ENCODE measurements around the gene BDH1.

Gene BDH1

DNA sequence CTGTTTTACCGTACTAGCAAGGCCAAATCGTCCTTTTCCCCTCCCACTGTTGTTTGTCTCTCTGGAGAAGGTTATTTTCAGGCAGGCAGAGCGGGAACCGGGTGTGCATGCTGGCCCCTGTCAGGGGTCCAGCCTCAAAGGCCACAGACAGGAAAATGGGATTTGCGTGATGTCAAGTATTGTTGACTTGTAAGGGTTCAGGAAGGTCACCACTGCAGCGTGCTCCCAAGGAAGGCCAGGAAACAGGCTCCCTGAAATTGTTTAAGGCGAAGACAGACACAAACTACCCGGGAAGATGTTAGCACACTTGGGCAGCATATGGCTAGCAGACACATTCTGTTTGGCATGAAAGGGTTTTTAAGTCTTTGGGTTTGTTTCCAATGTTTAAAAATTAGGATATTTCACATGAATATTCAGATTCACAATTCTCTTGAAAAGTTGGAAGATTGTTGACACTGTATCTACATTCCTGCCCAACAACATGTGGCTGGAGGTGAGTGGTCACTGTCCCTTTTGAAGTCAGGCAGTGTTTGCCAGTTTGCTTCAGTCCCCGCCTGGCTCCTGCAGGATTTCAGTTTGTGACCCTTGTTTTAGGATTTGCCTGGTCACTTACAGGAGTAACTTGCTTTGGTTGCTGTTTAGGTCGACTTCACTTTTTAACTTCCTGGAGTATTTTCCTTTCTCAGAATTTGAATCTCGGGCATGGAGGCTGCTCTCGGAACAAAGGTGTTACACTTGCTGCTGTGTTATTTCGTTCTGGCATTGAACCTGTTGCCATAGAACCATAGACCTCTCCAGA is 90.4 kb downstream of the BDH1 start:
- H3K14ac ChIP-seq (ENCODE audit: low read length in 2 of 2) = no peak overlapping the region
- H3K79me1 ChIP-seq (replicated peaks; ENCODE audit: low read length, poor library complexity, severe bottlenecking) = no peaks in the 10 kb centered on the region
- no peak overlapping the region for H2AFZ ChIP-seq (ENCODE audit: low read depth, low read length)
- DNase-seq = peak; percentile 56
- H2BK120ac ChIP-seq (ENCODE audit: low read depth, low read length) = no peak overlapping the region
- peaks cover 18% of the 10 kb centered on the region for H3K4me1 ChIP-seq (ENCODE audit: control insufficient read depth, insufficient read depth, low read depth, low read length)
- WGBS = 39% methylated on average over 12 of the region's 13 CpGs
- no peaks in the 10 kb centered on the region for H3K36me3 ChIP-seq (ENCODE audit: control insufficient read depth in 1 of 2, insufficient read depth in 2 of 2, low read depth in 1 of 2, low read length in 2 of 2)
- H2AK5ac ChIP-seq (ENCODE audit: low read length, severe bottlenecking) = no peak overlapping the region
- H2BK15ac ChIP-seq (ENCODE audit: low read depth, poor library complexity, severe bottlenecking) = no peak overlapping the region
- no peak overlapping the region for H3K9ac ChIP-seq (ENCODE audit: low read length)
- H3K18ac ChIP-seq (ENCODE audit: low read depth in 1 of 2, low read length in 2 of 2) = peak overlapping the region; percentile 55
- no peaks in the 10 kb centered on the region for H3K9me3 ChIP-seq (ENCODE audit: control insufficient read depth, low read length)
- no peak overlapping the region for H3K27ac ChIP-seq (ENCODE audit: low read length, poor library complexity, severe bottlenecking)
- H2BK12ac ChIP-seq (ENCODE audit: low read length in 2 of 2) = peak overlapping the region in 1 of 2 experiments; percentile 87
- H4K8ac ChIP-seq (ENCODE audit: low read length) = no peak overlapping the region
- H3K4ac ChIP-seq (ENCODE audit: low read depth in 1 of 2, low read length in 2 of 2) = peak overlapping the region in 1 of 2 experiments; percentile 40
- no peak overlapping the region for H3K4me2 ChIP-seq (ENCODE audit: low read length, poor library complexity, severe bottlenecking)
- H2BK5ac ChIP-seq (ENCODE audit: low read depth, low read length, poor library complexity, severe bottlenecking) = no peak overlapping the region
- peaks cover 0 to 1% of the 10 kb centered on the region in 2 experiments for H3K27me3 ChIP-seq (ENCODE audit: control insufficient read depth in 1 of 2, insufficient read depth in 1 of 2, low read length in 2 of 2)
- no peak overlapping the region for H3K23ac ChIP-seq (ENCODE audit: low read length in 2 of 2)
- no peak overlapping the region for H3K4me3 ChIP-seq (ENCODE audit: insufficient read depth in 1 of 2, low read depth in 1 of 2, low read length in 2 of 2)
- no peak overlapping the region for H4K91ac ChIP-seq (ENCODE audit: low read length)

DNA sequence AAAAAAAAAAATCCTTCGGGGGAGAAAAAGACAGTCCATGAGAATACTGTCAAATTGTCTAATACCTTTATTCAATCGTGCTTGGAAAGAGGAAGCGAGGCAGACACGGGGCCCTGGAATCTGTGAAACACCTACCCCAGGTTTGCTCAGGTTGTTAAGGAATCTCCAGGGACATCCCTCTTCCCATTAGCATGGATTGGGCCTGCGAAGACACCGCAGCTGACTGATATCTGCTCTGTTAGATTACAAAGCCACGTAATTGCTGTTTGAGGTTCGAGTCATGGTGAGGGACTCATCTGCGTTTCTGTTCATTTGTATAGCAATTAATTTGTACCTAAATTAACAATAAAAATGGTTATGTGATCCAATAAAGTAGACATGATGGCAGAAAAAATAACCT is 91.0 kb downstream of the BDH1 start:
- no peaks in the 10 kb centered on the region for H3K9me3 ChIP-seq (ENCODE audit: control insufficient read depth, low read length)
- no peak overlapping the region for H4K8ac ChIP-seq (ENCODE audit: low read length)
- H3K23ac ChIP-seq (ENCODE audit: low read length in 2 of 2) = no peak overlapping the region
- no peak overlapping the region for H3K14ac ChIP-seq (ENCODE audit: low read length in 2 of 2)
- peaks cover 18% of the 10 kb centered on the region for H3K4me1 ChIP-seq (ENCODE audit: control insufficient read depth, insufficient read depth, low read depth, low read length)
- H3K4me2 ChIP-seq (ENCODE audit: low read length, poor library complexity, severe bottlenecking) = no peak overlapping the region
- peak overlapping the region; percentile 30 for H2BK15ac ChIP-seq (ENCODE audit: low read depth, poor library complexity, severe bottlenecking)
- WGBS = 65% methylated on average over 6 of the region's 9 CpGs
- H3K27ac ChIP-seq (ENCODE audit: low read length, poor library complexity, severe bottlenecking) = no peak overlapping the region
- H3K4ac ChIP-seq (ENCODE audit: low read depth in 1 of 2, low read length in 2 of 2) = no peak overlapping the region
- no peaks in the 10 kb centered on the region for H3K36me3 ChIP-seq (ENCODE audit: control insufficient read depth in 1 of 2, insufficient read depth in 2 of 2, low read depth in 1 of 2, low read length in 2 of 2)
- no peaks in the 10 kb centered on the region for H3K79me1 ChIP-seq (replicated peaks; ENCODE audit: low read length, poor library complexity, severe bottlenecking)
- no peak for DNase-seq
- no peak overlapping the region for H3K18ac ChIP-seq (ENCODE audit: low read depth in 1 of 2, low read length in 2 of 2)
- H2BK12ac ChIP-seq (ENCODE audit: low read length in 2 of 2) = no peak overlapping the region
- no peaks in the 10 kb centered on the region for H3K27me3 ChIP-seq (ENCODE audit: control insufficient read depth in 1 of 2, insufficient read depth in 1 of 2, low read length in 2 of 2)
- H2AFZ ChIP-seq (ENCODE audit: low read depth, low read length) = no peak overlapping the region
- no peak overlapping the region for H2BK5ac ChIP-seq (ENCODE audit: low read depth, low read length, poor library complexity, severe bottlenecking)
- H4K91ac ChIP-seq (ENCODE audit: low read length) = no peak overlapping the region
- H3K9ac ChIP-seq (ENCODE audit: low read length) = no peak overlapping the region
- no peak overlapping the region for H3K4me3 ChIP-seq (ENCODE audit: insufficient read depth in 1 of 2, low read depth in 1 of 2, low read length in 2 of 2)
- H2BK120ac ChIP-seq (ENCODE audit: low read depth, low read length) = no peak overlapping the region
- H2AK5ac ChIP-seq (ENCODE audit: low read length, severe bottlenecking) = no peak overlapping the region

DNA sequence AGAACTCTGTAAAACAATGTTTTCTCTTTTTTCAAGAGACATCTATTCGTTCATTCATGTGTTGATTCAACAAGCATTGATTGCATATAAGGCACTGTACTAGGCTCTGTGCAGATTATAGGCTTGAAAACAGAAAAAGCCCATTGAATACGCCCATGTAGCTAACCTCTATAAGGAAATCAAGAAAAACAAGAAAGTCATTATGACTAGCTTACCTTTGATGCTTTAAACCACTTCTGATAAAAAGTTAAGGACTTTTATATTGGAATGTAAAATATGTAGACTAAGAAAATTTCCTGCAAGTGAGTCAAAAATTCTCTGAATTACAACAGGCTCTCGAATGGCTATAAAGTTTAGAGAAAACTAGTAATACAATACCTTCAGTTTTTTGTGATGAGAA is 92.5 kb downstream of the BDH1 start:
- H3K27ac ChIP-seq (ENCODE audit: low read length, poor library complexity, severe bottlenecking) = peak overlapping the region; percentile 53
- H2BK12ac ChIP-seq (ENCODE audit: low read length in 2 of 2) = no peak overlapping the region
- 100% methylated on average over 1 of the region's 3 CpGs for WGBS
- no peak for DNase-seq
- no peak overlapping the region for H3K9ac ChIP-seq (ENCODE audit: low read length)
- H2AK5ac ChIP-seq (ENCODE audit: low read length, severe bottlenecking) = no peak overlapping the region
- no peaks in the 10 kb centered on the region for H3K36me3 ChIP-seq (ENCODE audit: control insufficient read depth in 1 of 2, insufficient read depth in 2 of 2, low read depth in 1 of 2, low read length in 2 of 2)
- no peaks in the 10 kb centered on the region for H3K9me3 ChIP-seq (ENCODE audit: control insufficient read depth, low read length)
- H2AFZ ChIP-seq (ENCODE audit: low read depth, low read length) = no peak overlapping the region
- no peak overlapping the region for H4K91ac ChIP-seq (ENCODE audit: low read length)
- no peak overlapping the region for H3K23ac ChIP-seq (ENCODE audit: low read length in 2 of 2)
- no peak overlapping the region for H3K14ac ChIP-seq (ENCODE audit: low read length in 2 of 2)
- no peak overlapping the region for H3K18ac ChIP-seq (ENCODE audit: low read depth in 1 of 2, low read length in 2 of 2)
- no peaks in the 10 kb centered on the region for H3K27me3 ChIP-seq (ENCODE audit: control insufficient read depth in 1 of 2, insufficient read depth in 1 of 2, low read length in 2 of 2)
- no peak overlapping the region for H2BK120ac ChIP-seq (ENCODE audit: low read depth, low read length)
- no peak overlapping the region for H3K4ac ChIP-seq (ENCODE audit: low read depth in 1 of 2, low read length in 2 of 2)
- no peaks in the 10 kb centered on the region for H3K79me1 ChIP-seq (replicated peaks; ENCODE audit: low read length, poor library complexity, severe bottlenecking)
- no peak overlapping the region for H2BK5ac ChIP-seq (ENCODE audit: low read depth, low read length, poor library complexity, severe bottlenecking)
- no peak overlapping the region for H3K4me3 ChIP-seq (ENCODE audit: insufficient read depth in 1 of 2, low read depth in 1 of 2, low read length in 2 of 2)
- no peak overlapping the region for H4K8ac ChIP-seq (ENCODE audit: low read length)
- H3K4me1 ChIP-seq (ENCODE audit: control insufficient read depth, insufficient read depth, low read depth, low read length) = peaks cover 11% of the 10 kb centered on the region
- no peak overlapping the region for H2BK15ac ChIP-seq (ENCODE audit: low read depth, poor library complexity, severe bottlenecking)
- no peak overlapping the region for H3K4me2 ChIP-seq (ENCODE audit: low read length, poor library complexity, severe bottlenecking)

DNA sequence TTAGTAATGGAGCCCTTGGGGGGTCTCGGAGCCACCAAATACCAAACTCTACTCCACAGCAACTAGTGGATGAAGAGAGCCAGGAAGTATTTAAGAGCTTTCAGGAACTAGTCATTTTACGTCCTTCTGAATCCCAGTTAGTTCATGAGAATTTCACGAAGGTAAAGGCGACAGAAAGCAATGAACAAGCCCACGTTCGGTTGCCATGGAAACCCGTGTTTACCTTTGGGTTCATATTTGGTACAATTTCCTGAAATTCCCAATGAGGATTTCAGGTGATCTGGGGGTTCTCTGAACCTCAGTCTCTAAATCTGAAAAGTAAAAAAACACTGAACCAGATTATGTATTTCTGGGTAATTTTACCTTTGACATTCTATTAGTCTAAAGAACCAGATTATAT is 93.0 kb downstream of the BDH1 start:
- H3K4ac ChIP-seq (ENCODE audit: low read depth in 1 of 2, low read length in 2 of 2) = no peak overlapping the region
- no peak overlapping the region for H2BK5ac ChIP-seq (ENCODE audit: low read depth, low read length, poor library complexity, severe bottlenecking)
- H3K4me1 ChIP-seq (ENCODE audit: control insufficient read depth, insufficient read depth, low read depth, low read length) = peaks cover 8% of the 10 kb centered on the region
- H2AK5ac ChIP-seq (ENCODE audit: low read length, severe bottlenecking) = peak overlapping the region; percentile 81
- no peak overlapping the region for H3K4me3 ChIP-seq (ENCODE audit: insufficient read depth in 1 of 2, low read depth in 1 of 2, low read length in 2 of 2)
- no peak overlapping the region for H3K18ac ChIP-seq (ENCODE audit: low read depth in 1 of 2, low read length in 2 of 2)
- 92% methylated on average over 6 of the region's 7 CpGs for WGBS
- no peak overlapping the region for H2AFZ ChIP-seq (ENCODE audit: low read depth, low read length)
- no peaks in the 10 kb centered on the region for H3K36me3 ChIP-seq (ENCODE audit: control insufficient read depth in 1 of 2, insufficient read depth in 2 of 2, low read depth in 1 of 2, low read length in 2 of 2)
- no peak overlapping the region for H2BK15ac ChIP-seq (ENCODE audit: low read depth, poor library complexity, severe bottlenecking)
- no peak for DNase-seq
- no peak overlapping the region for H3K4me2 ChIP-seq (ENCODE audit: low read length, poor library complexity, severe bottlenecking)
- no peak overlapping the region for H2BK12ac ChIP-seq (ENCODE audit: low read length in 2 of 2)
- no peak overlapping the region for H3K9ac ChIP-seq (ENCODE audit: low read length)
- H2BK120ac ChIP-seq (ENCODE audit: low read depth, low read length) = no peak overlapping the region
- no peak overlapping the region for H4K91ac ChIP-seq (ENCODE audit: low read length)
- H3K14ac ChIP-seq (ENCODE audit: low read length in 2 of 2) = no peak overlapping the region
- no peak overlapping the region for H3K23ac ChIP-seq (ENCODE audit: low read length in 2 of 2)
- no peak overlapping the region for H3K27ac ChIP-seq (ENCODE audit: low read length, poor library complexity, severe bottlenecking)
- no peaks in the 10 kb centered on the region for H3K27me3 ChIP-seq (ENCODE audit: control insufficient read depth in 1 of 2, insufficient read depth in 1 of 2, low read length in 2 of 2)
- H3K79me1 ChIP-seq (replicated peaks; ENCODE audit: low read length, poor library complexity, severe bottlenecking) = no peaks in the 10 kb centered on the region
- no peak overlapping the region for H4K8ac ChIP-seq (ENCODE audit: low read length)
- no peaks in the 10 kb centered on the region for H3K9me3 ChIP-seq (ENCODE audit: control insufficient read depth, low read length)
